ENCODE measurements around the gene CACNA2D3. TPM values are rescaled to one million over a fixed set of nuclear protein-coding genes. Genes with fewer than 3 reads are reported as not detected.

CACNA2D3 gene
- total RNA-seq: 0.19 and 0.85 TPM in 2 replicates

GRCh38 chr3:54122324-54123002 is at the start of gene CACNA2D3:
TSS of gene CACNA2D3 (plus strand) at chr3:54122552.

GRCh38 chr3:54928046-54928770 is 805.9 kb downstream of the CACNA2D3 start, which contains the start of gene LRTM1:
TSS of gene LRTM1 (minus strand) at chr3:54928059. CDS start at chr3:54927911, 148 bp downstream.

Other genes with a start within 250 kb of the CACNA2D3 start
- 29.7 and 38.1 TPM in 2 replicates for gene ACTR8, start 240.4 kb upstream of the CACNA2D3 start, total RNA-seq
- 27.2 and 38.9 TPM in 2 replicates for gene SELENOK, start 230.7 kb upstream of the CACNA2D3 start, total RNA-seq

Measured in regular cardiac myocyte (primary cell).